ENCODE data around the gene MOB3A.
"Not testable (repeated sequence)": the region's sequence is repeated elsewhere in the genome, so short reads cannot be mapped to it uniquely, and the experiment has no call there.

Gene MOB3A

DNA sequence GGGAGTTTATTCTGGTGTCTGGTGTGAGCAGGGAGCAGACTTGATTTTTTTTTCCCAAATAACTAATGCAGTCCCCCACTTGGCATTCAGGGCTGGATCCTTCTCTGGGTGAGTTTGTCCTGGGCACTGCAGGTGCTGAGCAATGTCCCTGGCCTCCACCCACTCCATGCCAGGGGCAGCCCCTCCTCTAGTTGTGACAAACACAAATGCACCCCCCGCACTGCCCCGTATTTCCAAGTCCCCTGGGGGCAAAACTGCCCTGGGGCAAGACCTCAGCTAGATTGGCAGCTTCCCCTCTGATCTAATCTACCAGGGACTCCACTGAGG, 6.4 kb downstream of the MOB3A start:
- peak overlapping the region; percentile 63 to 97 (median 93) for H3K9ac ChIP-seq
- H3K4me1 ChIP-seq, result peaks cover 82 to 94% (median 89%) of the 10 kb centered on the region in 10 experiments
- no peaks in the 10 kb centered on the region for H3K27me3 ChIP-seq
- TF ChIP-seq Cebpa-rat (IDR thresholded peaks at IDR 0.05), result no peak
- H3K4me3 ChIP-seq, result peak overlapping the region in 9 of 10 experiments; percentile 21 to 85 (median 51); a peak in 17 of 20 replicates
- H3K9me3 ChIP-seq (replicated peaks in 1 of 11), result peaks cover 0 to 9% (median 0%) of the 10 kb centered on the region in 11 experiments; a peak in 4 of 22 replicates
- peak overlapping the region; percentile 90 to 99 (median 94) for H3K27ac ChIP-seq
- H3K36me3 ChIP-seq, result peaks cover 0 to 41% (median 16%) of the 10 kb centered on the region in 11 experiments; a peak in 16 of 22 replicates
- H3K4me2 ChIP-seq, result peak overlapping the region; percentile 91 to 100 (median 99)
- H4K20me1 ChIP-seq, result peaks cover 0 to 43% (median 0%) of the 10 kb centered on the region in 11 experiments; a peak in 5 of 22 replicates

GRCh38 chr19:2089001-2089711, 7.0 kb downstream of the MOB3A start:
- peaks cover 0 to 46% (median 16%) of the 10 kb centered on the region in 11 experiments; a peak in 16 of 22 replicates for H3K36me3 ChIP-seq
- H3K4me2 ChIP-seq, result peak overlapping the region; percentile 91 to 100 (median 99)
- H3K9me3 ChIP-seq (replicated peaks in 1 of 11), result peaks cover 0 to 9% (median 0%) of the 10 kb centered on the region in 11 experiments; a peak in 4 of 22 replicates
- H3K4me3 ChIP-seq, result peak overlapping the region in 9 of 10 experiments; percentile 21 to 85 (median 51); a peak in 16 of 20 replicates
- H4K20me1 ChIP-seq, result peaks cover 0 to 43% (median 0%) of the 10 kb centered on the region in 11 experiments; a peak in 5 of 22 replicates
- peak overlapping the region; percentile 63 to 97 (median 93) for H3K9ac ChIP-seq
- H3K27me3 ChIP-seq, result no peaks in the 10 kb centered on the region
- peak overlapping the region; percentile 90 to 99 (median 94) for H3K27ac ChIP-seq
- no peak for TF ChIP-seq Cebpa-rat (IDR thresholded peaks at IDR 0.05)
- peaks cover 82 to 96% (median 92%) of the 10 kb centered on the region in 10 experiments for H3K4me1 ChIP-seq

GRCh38 chr19:2087621-2088100, 8.5 kb downstream of the MOB3A start:
- Histone ChIP-seq H3K9me3 (replicated peaks in 1 of 11) (peaks cover 0 to 8% (median 0%) of the 10 kb centered on the region in 11 experiments; a peak in 4 of 22 replicates), H3K36me3 (peaks cover 0 to 50% (median 15%) of the 10 kb centered on the region in 11 experiments; a peak in 14 of 22 replicates), H4K20me1 (peaks cover 0 to 34% (median 1%) of the 10 kb centered on the region in 11 experiments; a peak in 12 of 22 replicates), H3K4me1 (peaks cover 77 to 98% (median 93%) of the 10 kb centered on the region in 10 experiments), H3K4me3 (peak overlapping the region in 6 of 10 experiments; percentile 6 to 88 (median 24); a peak in 10 of 20 replicates), H3K9ac (peak overlapping the region; percentile 57 to 97 (median 93); a peak in 21 of 22 replicates), H3K27ac (peak overlapping the region; percentile 90 to 99 (median 94); a peak in 21 of 22 replicates), H3K27me3 (no peaks in the 10 kb centered on the region), H3K4me2 (peak overlapping the region; percentile 91 to 100 (median 99))
- 0 out of 22 replicates have a peak, but pooled peaks of 1 of the 11 experiments have one; percentile 2 for TF ChIP-seq Cebpa-rat (IDR thresholded peaks at IDR 0.05)

- not testable (repeated sequence) for H3K9me3 ChIP-seq (replicated peaks in 1 of 11); H3K27me3 ChIP-seq
- Histone ChIP-seq H3K27ac (peak overlapping the region; percentile 67 to 99 (median 94); a peak in 21 of 22 replicates), H3K4me2 (peak overlapping the region; percentile 91 to 100 (median 99)), H3K36me3 (peaks cover 0 to 50% (median 9%) of the 10 kb centered on the region in 11 experiments; a peak in 14 of 22 replicates), H4K20me1 (peaks cover 0 to 27% (median 8%) of the 10 kb centered on the region in 11 experiments; a peak in 13 of 22 replicates), H3K4me1 (peaks cover 77 to 98% (median 93%) of the 10 kb centered on the region in 10 experiments), H3K9ac (peak overlapping the region; percentile 80 to 97 (median 93); a peak in 21 of 22 replicates), H3K4me3 (peak overlapping the region in 7 of 10 experiments; percentile 1 to 88 (median 40); a peak in 10 of 20 replicates)
- peak in 7 of 11 experiments; percentile 8 to 87 (median 62); a peak in 12 of 22 replicates for TF ChIP-seq Cebpa-rat (IDR thresholded peaks at IDR 0.05)
These were observed 9.2 kb downstream of the MOB3A start for GRCh38 chr19:2086695-2087620.

DNA sequence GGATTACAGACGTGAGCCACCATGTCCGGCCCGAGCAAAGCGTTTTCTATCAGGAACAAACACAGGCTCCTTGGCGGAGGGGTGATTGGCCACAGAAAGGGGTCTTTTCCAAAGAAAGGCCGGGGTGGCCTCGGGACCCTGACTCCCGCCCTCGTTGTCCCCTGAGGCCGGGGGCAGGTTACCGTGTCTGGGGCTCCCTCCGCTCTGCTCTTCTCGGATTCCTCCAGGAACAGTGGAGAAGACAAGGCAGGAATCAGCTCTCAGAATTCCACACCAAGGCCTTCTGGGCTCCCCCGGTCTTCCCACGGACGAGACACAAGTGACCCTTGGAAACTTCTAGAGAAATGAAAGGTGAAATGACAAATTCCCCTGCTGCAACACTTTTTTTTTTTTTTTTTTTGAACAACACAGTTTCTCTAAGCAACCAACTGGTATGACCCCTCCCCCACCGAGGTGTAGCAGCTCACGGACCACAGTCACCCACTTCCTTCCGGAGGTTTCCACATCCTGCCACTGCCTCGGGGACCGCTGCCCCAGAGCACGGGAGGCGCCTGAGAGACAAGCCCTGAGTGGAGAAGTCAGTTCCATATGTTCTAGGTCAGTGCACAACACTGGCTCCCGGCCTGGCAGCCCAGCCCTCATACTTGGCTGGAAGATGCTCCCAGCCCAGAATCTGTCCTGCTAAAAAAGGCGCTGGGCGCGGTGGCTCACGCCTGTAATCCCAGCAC, 11.0 kb downstream of the MOB3A start:
- no peaks in the 10 kb centered on the region for H3K9me3 ChIP-seq (replicated peaks in 1 of 11)
- H3K27ac ChIP-seq, result peak overlapping the region; percentile 85 to 99 (median 94)
- TF ChIP-seq Cebpa-rat (IDR thresholded peaks at IDR 0.05), result peak in 8 of 11 experiments; percentile 33 to 77 (median 56); a peak in 12 of 22 replicates
- H3K9ac ChIP-seq, result peak overlapping the region; percentile 80 to 97 (median 93)
- peak overlapping the region; percentile 91 to 100 (median 99) for H3K4me2 ChIP-seq
- peaks cover 77 to 98% (median 95%) of the 10 kb centered on the region in 10 experiments for H3K4me1 ChIP-seq
- no peaks in the 10 kb centered on the region for H3K27me3 ChIP-seq
- H3K36me3 ChIP-seq, result peaks cover 6 to 59% (median 19%) of the 10 kb centered on the region in 11 experiments; a peak in 20 of 22 replicates
- H4K20me1 ChIP-seq, result peaks cover 0 to 33% (median 19%) of the 10 kb centered on the region in 11 experiments; a peak in 15 of 22 replicates
- H3K4me3 ChIP-seq, result peak overlapping the region; percentile 48 to 91 (median 68)

DNA sequence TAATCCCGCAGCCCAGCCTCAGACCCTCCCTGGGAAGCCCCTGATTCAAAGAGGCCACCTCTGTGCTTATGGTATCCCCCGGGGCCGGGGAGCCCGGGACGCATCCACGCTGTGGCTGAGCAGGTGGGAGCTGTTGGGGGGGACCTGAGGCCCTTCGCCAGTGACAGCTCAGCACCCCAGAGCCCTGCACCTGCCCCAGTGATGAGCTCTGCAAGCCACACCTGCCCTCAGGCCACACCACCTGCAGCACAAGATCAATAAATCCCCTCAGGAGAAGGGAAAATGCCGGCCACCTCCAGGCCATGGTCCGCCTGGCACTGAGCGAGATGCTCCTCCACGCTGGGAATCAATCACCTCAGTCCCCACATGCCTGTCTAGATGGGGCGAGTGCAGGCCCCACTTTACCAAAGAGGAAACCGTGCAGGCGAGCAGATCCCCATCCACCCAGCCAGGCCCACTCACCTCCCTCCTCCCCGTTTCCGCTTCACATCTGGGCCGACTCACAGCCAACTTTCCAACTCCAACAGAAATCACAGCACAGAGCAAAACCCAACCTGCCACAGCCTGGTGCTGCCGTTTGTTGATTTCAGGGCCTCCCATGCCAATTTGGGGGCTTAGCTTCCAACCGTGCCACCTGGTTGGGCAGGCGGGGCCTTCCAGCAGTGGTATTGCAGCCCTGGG, 12.8 kb downstream of the MOB3A start:
- Histone ChIP-seq H3K4me2 (peak overlapping the region; percentile 91 to 100 (median 99)), H3K9ac (peak overlapping the region; percentile 80 to 97 (median 93)), H3K27ac (peak overlapping the region; percentile 85 to 99 (median 94)), H4K20me1 (peaks cover 0 to 51% (median 34%) of the 10 kb centered on the region in 11 experiments; a peak in 16 of 22 replicates), H3K4me3 (peak overlapping the region; percentile 14 to 91 (median 68)), H3K9me3 (replicated peaks in 1 of 11) (no peaks in the 10 kb centered on the region), H3K4me1 (peaks cover 77 to 99% (median 96%) of the 10 kb centered on the region in 10 experiments), H3K27me3 (no peaks in the 10 kb centered on the region), H3K36me3 (peaks cover 12 to 67% (median 37%) of the 10 kb centered on the region in 11 experiments; a peak in 21 of 22 replicates)
- no peak for TF ChIP-seq Cebpa-rat (IDR thresholded peaks at IDR 0.05)

All from BLaER1 treated with 17β-estradiol and CSF1 and Interleukin-3, amounts not matched to agents 10 nM and 100 nM (cell line).